LNCAP (cell line): ENCODE results near the gene FAH.

Source experiments
- CTCF ChIP-seq: fragments of 450-650 bp; IDR thresholded peaks from 2 replicates; pipeline ENCODE4 v1.5.1; 2017; ENCODE audit warnings: mild to moderate bottlenecking

FAH gene

GRCh38 chr15:80214910-80215309 lies 62.1 kb downstream of the FAH start:
- no peak for TF ChIP-seq CTCF

GRCh38 chr15:80216141-80216540 lies 63.3 kb downstream of the FAH start:
- no peak for TF ChIP-seq CTCF

- TF ChIP-seq CTCF, result no peak
Observed at GRCh38 chr15:80216911-80217310, 64.1 kb downstream of the FAH start.

GRCh38 chr15:80217327-80217900 lies 64.6 kb downstream of the FAH start:
- TF ChIP-seq CTCF, result no peak

GRCh38 chr15:80219955-80220354 lies 67.2 kb downstream of the FAH start:
- TF ChIP-seq CTCF, result no peak

GRCh38 chr15:80228959-80229610 lies 76.3 kb downstream of the FAH start:
- TF ChIP-seq CTCF, result no peak

- TF ChIP-seq CTCF, result no peak
Observed at GRCh38 chr15:80231371-80231770, 78.6 kb downstream of the FAH start.

- no peak for TF ChIP-seq CTCF
Observed at GRCh38 chr15:80233581-80233980, 80.8 kb downstream of the FAH start.
